ENCODE results near the gene NAV3. TPM values are rescaled to one million over a fixed set of nuclear protein-coding genes. Genes with fewer than 3 reads are reported as not detected.
A peak's percentile ranks its signal among the peaks of the same experiment; 100 is the strongest.

The NAV3 gene
- total RNA-seq, 4 donors from 2014 or later, result 32.0 to 60.5 (median 35.8) TPM

- H3K27ac ChIP-seq, result no peak overlapping the region
- 79 to 81% methylated on average over 4 of the region's 4 CpGs for WGBS, 2 donors
- no peak overlapping the region for H3K4me3 ChIP-seq
- peaks cover 0 to 8% (median 2%) of the 10 kb centered on the region in 4 donors for H3K4me1 ChIP-seq
- H3K27me3 ChIP-seq, result no peaks in the 10 kb centered on the region
- H3K9me3 ChIP-seq, result no peaks in the 10 kb centered on the region
- no peak for TF ChIP-seq EP300 (IDR thresholded peaks at IDR 0.05)
- TF ChIP-seq CTCF (IDR thresholded peaks at IDR 0.05), result no peak
- no peak for TF ChIP-seq POLR2A (IDR thresholded peaks at IDR 0.05)
- H3K36me3 ChIP-seq, result no peaks in the 10 kb centered on the region
- DNase-seq (ENCODE audit: low spot score in 2 of 2), result no peak
Observed at GRCh38 chr12:78085542-78086182, 255.0 kb downstream of the NAV3 start.

- no peak for DNase-seq (ENCODE audit: low spot score in 2 of 2)
- Histone ChIP-seq H3K27ac (no peak overlapping the region), H3K4me3 (no peak overlapping the region), H3K27me3 (no peaks in the 10 kb centered on the region), H3K9me3 (no peaks in the 10 kb centered on the region), H3K36me3 (no peaks in the 10 kb centered on the region), H3K4me1 (peaks cover 0 to 8% (median 2%) of the 10 kb centered on the region in 4 donors)
- TF ChIP-seq EP300 (IDR thresholded peaks at IDR 0.05) (no peak), CTCF (IDR thresholded peaks at IDR 0.05) (no peak), POLR2A (IDR thresholded peaks at IDR 0.05) (no peak)
Observed at GRCh38 chr12:78086553-78087362, 256.1 kb downstream of the NAV3 start.

GRCh38 chr12:78087363-78087675 lies 256.6 kb downstream of the NAV3 start:
- Histone ChIP-seq H3K4me1 (peaks cover 0 to 8% (median 2%) of the 10 kb centered on the region in 4 donors), H3K27ac (no peak overlapping the region), H3K9me3 (no peaks in the 10 kb centered on the region), H3K4me3 (no peak overlapping the region), H3K27me3 (no peaks in the 10 kb centered on the region), H3K36me3 (no peaks in the 10 kb centered on the region)
- WGBS, 2 donors, result 82 to 91% methylated on average over 1 of the region's 1 CpG
- no peak for DNase-seq (ENCODE audit: low spot score in 2 of 2)
- no peak for TF ChIP-seq POLR2A (IDR thresholded peaks at IDR 0.05)

GRCh38 chr12:78088391-78088832 lies 257.7 kb downstream of the NAV3 start:
- TF ChIP-seq CTCF (IDR thresholded peaks at IDR 0.05) (no peak), POLR2A (IDR thresholded peaks at IDR 0.05) (no peak), EP300 (IDR thresholded peaks at IDR 0.05) (no peak)
- Histone ChIP-seq H3K4me3 (peak overlapping the region in 3 of 4 donors; percentile 14 to 24 (median 16)), H3K27ac (peak overlapping the region in 2 of 4 donors; percentile 14 to 50)

GRCh38 chr12:78090266-78090665 lies 259.6 kb downstream of the NAV3 start:
- Histone ChIP-seq H3K9me3 (no peaks in the 10 kb centered on the region), H3K27me3 (no peaks in the 10 kb centered on the region), H3K4me3 (no peak overlapping the region), H3K27ac (no peak overlapping the region), H3K4me1 (peaks cover 0 to 8% (median 2%) of the 10 kb centered on the region in 4 donors), H3K36me3 (no peaks in the 10 kb centered on the region)
- DNase-seq (ENCODE audit: low spot score in 2 of 2), result no peak
- TF ChIP-seq POLR2A (IDR thresholded peaks at IDR 0.05), result no peak
- no peak for TF ChIP-seq CTCF (IDR thresholded peaks at IDR 0.05)
- TF ChIP-seq EP300 (IDR thresholded peaks at IDR 0.05), result no peak

More at GRCh38 chr12:78088391-78088832, 257.7 kb downstream of the NAV3 start:
- no peaks in the 10 kb centered on the region for H3K9me3 ChIP-seq
- peaks cover 0 to 8% (median 2%) of the 10 kb centered on the region in 4 donors for H3K4me1 ChIP-seq
- H3K36me3 ChIP-seq, result no peaks in the 10 kb centered on the region
- no peaks in the 10 kb centered on the region for H3K27me3 ChIP-seq
- no peak for DNase-seq (ENCODE audit: low spot score in 2 of 2)
- WGBS, 2 donors, result 48 to 56% methylated on average over 3 of the region's 3 CpGs
